ENCODE data around the gene PDLIM7. TPM values are rescaled to one million over a fixed set of nuclear protein-coding genes. Genes with fewer than 3 reads are reported as not detected.
"Not testable (repeated sequence)": the region's sequence is repeated elsewhere in the genome, so short reads cannot be mapped to it uniquely, and the experiment has no call there.

The PDLIM7 gene
- 127 and 138 TPM in 2 replicates for total RNA-seq (2014; rRNA removed; shearing (Covaris generic))

- peak; percentile 97 for DNase-seq (ENCODE audit: low spot score)
Measured at GRCh38 chr5:177497292-177498012, at the start of gene PDLIM7. PDLIM7 (minus strand) TSS chr5:177497604; CDS start chr5:177496512, 1,092 bp downstream.

- peak; percentile 98 for DNase-seq (ENCODE audit: low spot score)
Measured at GRCh38 chr5:177546258-177546741, 48.9 kb upstream of the PDLIM7 start.

GRCh38 chr5:177545487-177546257 is 48.3 kb upstream of the PDLIM7 start:
- peak; percentile 58 for DNase-seq (ENCODE audit: low spot score)

GRCh38 chr5:177542816-177543465 is 45.5 kb upstream of the PDLIM7 start:
- no peak for DNase-seq (ENCODE audit: low spot score)

- DNase-seq (ENCODE audit: low spot score) = no peak
Measured at GRCh38 chr5:177540438-177540837, 43.0 kb upstream of the PDLIM7 start.

GRCh38 chr5:177539411-177539810 is 42.0 kb upstream of the PDLIM7 start:
- no peak for DNase-seq (ENCODE audit: low spot score)

- no peak for DNase-seq (ENCODE audit: low spot score)
Measured at GRCh38 chr5:177538876-177539275, 41.5 kb upstream of the PDLIM7 start.

GRCh38 chr5:177537389-177538361 is 40.3 kb upstream of the PDLIM7 start:
- DNase-seq (ENCODE audit: low spot score) = no peak

GRCh38 chr5:177536386-177536785 is 39.0 kb upstream of the PDLIM7 start:
- DNase-seq (ENCODE audit: low spot score) = no peak

- DNase-seq (ENCODE audit: low spot score) = no peak
Measured at GRCh38 chr5:177535125-177535524, 37.7 kb upstream of the PDLIM7 start.

GRCh38 chr5:177534433-177534832 is 37.0 kb upstream of the PDLIM7 start:
- DNase-seq (ENCODE audit: low spot score) = not testable (repeated sequence)

GRCh38 chr5:177531209-177531940 is 34.0 kb upstream of the PDLIM7 start:
- DNase-seq (ENCODE audit: low spot score) = no peak

GRCh38 chr5:177530638-177531037 is 33.2 kb upstream of the PDLIM7 start:
- no peak for DNase-seq (ENCODE audit: low spot score)

GRCh38 chr5:177529247-177530203 is 32.1 kb upstream of the PDLIM7 start:
- no peak for DNase-seq (ENCODE audit: low spot score)

- DNase-seq (ENCODE audit: low spot score) = no peak
Measured at GRCh38 chr5:177528631-177529030, 31.2 kb upstream of the PDLIM7 start.

- no peak for DNase-seq (ENCODE audit: low spot score)
Measured at GRCh38 chr5:177527595-177527994, 30.2 kb upstream of the PDLIM7 start.

- no peak for DNase-seq (ENCODE audit: low spot score)
Measured at GRCh38 chr5:177526791-177527190, 29.4 kb upstream of the PDLIM7 start.

- no peak for DNase-seq (ENCODE audit: low spot score)
Measured at GRCh38 chr5:177526191-177526590, 28.8 kb upstream of the PDLIM7 start.

- DNase-seq (ENCODE audit: low spot score) = no peak
Measured at GRCh38 chr5:177524941-177525655, 27.7 kb upstream of the PDLIM7 start.

Data from H4 (cell line).